RPMI8226 (cell line): ENCODE results near the gene S1PR4.

ENCODE experiments used
- DNase-seq: peaks from one replicate; pipeline ENCODE4 v3.0.0-alpha.2; 2015

The S1PR4 gene

DNA sequence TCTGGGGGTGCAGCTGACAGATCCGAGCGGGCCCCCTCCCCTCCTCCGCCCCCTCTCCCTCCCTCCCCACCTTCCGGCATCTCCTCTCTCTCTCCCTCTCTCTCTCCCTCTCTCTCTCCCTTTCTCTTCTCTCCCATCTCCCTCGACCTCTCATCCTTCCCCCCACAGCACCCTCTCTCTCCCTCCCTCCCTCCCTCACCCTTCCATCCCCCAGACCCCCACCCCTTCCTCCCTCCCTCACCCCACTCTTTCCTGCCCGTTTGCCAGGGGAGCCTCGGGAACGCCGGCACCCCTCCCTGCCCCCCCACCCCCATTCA is 46.6 kb downstream of the S1PR4 start:
- no peak for DNase-seq

DNA sequence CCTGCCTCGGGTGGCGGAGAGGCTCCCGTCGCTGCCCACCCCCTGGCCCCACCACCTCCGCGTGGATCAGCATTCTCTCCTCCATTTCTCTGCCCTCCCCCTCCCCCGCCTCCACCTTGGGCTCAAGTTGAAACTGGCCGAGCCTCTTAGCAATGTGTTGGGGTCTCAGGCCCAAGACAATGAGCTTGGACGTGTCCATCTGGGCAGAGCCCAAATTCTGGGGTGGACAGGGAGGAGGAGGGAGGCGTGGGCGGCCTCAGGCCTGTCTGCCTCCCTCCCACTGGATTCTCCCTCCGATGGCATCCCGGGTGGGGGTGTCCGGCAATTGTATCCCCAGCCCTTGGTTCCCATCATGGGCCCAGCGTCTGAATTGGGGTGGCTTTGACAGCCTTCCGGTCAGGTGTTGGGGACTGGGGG is 47.1 kb downstream of the S1PR4 start:
- no peak for DNase-seq

DNA sequence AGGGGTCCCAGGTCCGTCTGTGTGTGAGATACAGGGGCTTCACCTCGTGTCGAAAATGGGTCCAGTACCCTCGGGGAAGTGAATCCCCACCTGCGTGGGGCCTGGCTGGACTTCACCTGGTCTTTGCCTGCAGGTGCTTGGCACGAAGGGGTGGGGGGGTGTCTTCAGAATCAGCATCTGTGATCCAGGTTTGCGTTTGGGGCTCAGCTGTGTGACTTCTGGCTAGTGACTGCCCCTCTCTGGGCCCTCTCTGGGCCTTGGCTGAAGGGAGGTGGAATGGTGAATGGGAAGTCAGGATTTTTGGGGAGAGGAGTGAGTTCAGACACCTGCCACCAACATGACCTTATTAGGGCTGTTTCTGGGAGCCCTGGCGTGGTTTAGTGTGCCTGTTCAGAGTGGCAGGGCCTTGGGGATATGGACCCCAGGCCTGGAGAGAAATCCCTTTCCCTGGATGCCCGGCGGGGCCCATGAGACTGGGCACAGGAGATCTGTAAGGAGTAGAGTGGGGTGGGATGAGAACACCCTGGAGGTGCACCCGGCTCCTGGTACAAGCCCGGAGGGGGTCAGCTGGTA is 48.6 kb downstream of the S1PR4 start:
- DNase-seq: no peak

DNA sequence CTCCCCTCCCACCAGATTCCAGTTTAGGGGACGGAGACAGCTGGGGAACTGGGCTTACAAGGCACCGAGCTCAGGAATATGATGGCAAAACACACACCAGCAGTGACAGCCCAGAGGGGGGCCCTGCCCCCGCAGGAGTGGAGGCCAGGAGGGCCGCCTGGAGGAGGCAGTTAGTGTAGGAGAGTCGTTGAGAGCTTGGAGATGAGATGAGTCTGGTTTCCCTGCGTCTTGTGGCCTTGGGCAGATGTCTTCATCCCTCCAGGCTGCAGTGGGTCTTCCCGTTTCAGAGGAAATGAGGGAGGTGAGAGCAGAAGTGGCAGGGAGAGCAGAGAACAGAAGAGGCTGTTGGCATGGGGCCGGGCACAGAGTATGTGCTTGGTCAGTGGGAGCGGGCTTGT is 50.8 kb downstream of the S1PR4 start:
- DNase-seq: no peak
